ENCODE data around the gene HDAC4. TPM values are rescaled to one million over a fixed set of nuclear protein-coding genes. Genes with fewer than 3 reads are reported as not detected.

HDAC4 gene
- polyA plus RNA-seq, 1 experiment: 4.4 TPM

DNA sequence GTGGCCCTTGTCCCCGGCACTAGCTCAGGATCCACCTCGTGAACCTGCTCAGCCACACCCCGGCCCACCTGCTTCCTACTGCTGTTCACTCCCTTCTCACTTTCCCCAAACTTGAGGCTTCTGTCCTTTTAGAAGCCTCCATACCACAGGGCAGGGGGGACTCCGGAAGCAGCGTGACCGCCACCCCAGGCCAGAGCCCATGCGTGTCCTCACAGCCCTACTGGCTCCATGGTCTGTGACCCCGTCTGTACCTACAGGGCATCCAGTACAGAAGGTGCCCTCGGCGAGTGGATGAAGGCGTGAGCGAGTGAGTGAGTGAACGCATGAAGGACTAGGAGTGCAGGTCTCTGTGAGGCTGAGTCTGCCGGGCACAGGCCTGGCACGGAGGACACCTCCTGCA lies 299.7 kb downstream of the HDAC4 start:
- TF ChIP-seq, protein P1, sequence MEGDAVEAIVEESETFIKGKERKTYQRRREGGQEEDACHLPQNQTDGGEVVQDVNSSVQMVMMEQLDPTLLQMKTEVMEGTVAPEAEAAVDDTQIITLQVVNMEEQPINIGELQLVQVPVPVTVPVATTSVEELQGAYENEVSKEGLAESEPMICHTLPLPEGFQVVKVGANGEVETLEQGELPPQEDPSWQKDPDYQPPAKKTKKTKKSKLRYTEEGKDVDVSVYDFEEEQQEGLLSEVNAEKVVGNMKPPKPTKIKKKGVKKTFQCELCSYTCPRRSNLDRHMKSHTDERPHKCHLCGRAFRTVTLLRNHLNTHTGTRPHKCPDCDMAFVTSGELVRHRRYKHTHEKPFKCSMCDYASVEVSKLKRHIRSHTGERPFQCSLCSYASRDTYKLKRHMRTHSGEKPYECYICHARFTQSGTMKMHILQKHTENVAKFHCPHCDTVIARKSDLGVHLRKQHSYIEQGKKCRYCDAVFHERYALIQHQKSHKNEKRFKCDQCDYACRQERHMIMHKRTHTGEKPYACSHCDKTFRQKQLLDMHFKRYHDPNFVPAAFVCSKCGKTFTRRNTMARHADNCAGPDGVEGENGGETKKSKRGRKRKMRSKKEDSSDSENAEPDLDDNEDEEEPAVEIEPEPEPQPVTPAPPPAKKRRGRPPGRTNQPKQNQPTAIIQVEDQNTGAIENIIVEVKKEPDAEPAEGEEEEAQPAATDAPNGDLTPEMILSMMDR (IDR thresholded peaks at IDR 0.05; ENCODE audit: insufficient read depth, low read depth, low read length): no peak
- DNase-seq (ENCODE audit: low read depth): no peak
- H3K4me3 ChIP-seq (ENCODE audit: low read depth, low read length): no peak overlapping the region
- H3K27me3 ChIP-seq (ENCODE audit: control insufficient read depth, insufficient read depth, low read length): no peaks in the 10 kb centered on the region
- CTCF ChIA-PET: no interaction called here
- H3K36me3 ChIP-seq (ENCODE audit: control insufficient read depth, insufficient read depth, low read length): peaks cover 1% of the 10 kb centered on the region
- POLR2A ChIA-PET: no interaction called here

DNA sequence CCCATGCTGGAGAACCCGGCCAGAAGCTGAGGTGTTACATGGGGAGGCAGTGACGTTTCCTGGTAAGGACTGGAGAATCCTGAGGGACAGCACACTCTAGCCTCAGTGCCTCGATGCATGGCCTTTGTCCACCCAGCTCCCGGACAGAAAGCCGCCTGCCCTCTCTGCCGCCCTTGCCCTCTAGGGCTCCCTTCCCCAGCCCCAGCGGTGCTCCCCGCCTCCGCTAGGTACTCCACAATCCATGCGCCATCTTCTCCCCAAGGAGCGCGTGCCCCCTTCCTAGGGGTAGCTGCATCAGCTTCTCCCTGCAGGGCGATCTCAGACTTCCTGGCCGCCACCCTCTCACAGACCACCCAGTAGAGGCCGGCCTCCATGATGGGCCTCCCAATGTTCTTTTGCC lies 301.3 kb downstream of the HDAC4 start:
- 0 out of 2 replicates have a peak, but pooled peaks cover 1% of the 10 kb centered on the region for H3K36me3 ChIP-seq (ENCODE audit: control insufficient read depth, insufficient read depth, low read length)
- no peak for DNase-seq (ENCODE audit: low read depth)
- H3K4me3 ChIP-seq (ENCODE audit: low read depth, low read length): no peak overlapping the region
- TF ChIP-seq, protein P1 (IDR thresholded peaks at IDR 0.05; ENCODE audit: insufficient read depth, low read depth, low read length): no peak
- ChIA-PET POLR2A (no interaction called here), CTCF (interaction anchor here (0.7 kb wide), 1 partner anchor 75 kb away, joined by 3 read pairs; no protein-coding TSS in a partner anchor)
- no peaks in the 10 kb centered on the region for H3K27me3 ChIP-seq (ENCODE audit: control insufficient read depth, insufficient read depth, low read length)

DNA sequence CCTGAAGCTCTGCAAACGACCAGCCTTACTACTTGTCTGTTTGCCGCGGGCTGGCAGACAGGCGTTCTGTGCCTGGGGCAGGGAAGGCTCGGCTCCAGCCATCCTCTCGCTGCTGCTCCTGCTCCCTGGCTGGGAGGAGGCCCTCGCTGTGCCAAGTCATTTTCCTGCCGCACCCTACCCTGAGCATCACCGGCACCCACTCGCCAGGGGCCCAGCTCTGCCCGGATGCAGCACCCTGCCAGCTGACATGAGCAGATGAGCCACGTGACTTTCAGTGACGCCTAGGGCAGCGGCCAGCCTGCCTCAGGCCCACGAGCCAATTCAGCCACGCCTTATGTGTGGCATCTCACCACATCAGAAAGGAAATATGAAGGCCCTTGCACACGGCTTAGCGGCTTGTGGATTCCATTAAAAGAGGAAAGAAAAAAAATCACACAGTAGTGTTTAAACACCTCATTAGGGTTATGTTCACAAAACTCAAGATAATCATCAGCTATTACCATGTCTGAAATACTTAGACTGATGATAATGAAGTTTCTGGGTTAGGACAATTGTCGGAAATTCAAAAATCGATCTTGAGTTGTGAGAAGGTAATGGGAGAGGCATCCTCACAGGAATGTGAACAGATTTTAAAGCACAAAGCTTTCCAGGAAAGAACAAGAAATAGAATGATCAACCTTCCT lies 302.4 kb downstream of the HDAC4 start:
- H3K36me3 ChIP-seq (ENCODE audit: control insufficient read depth, insufficient read depth, low read length): peaks cover under 1% of the 10 kb centered on the region; the same call in 1 of the 2 replicates
- DNase-seq (ENCODE audit: low read depth): no peak
- ChIA-PET POLR2A (no interaction called here), CTCF (interaction anchor here (0.7 to 0.9 kb wide), 2 partner anchors 8 to 74 kb away, joined by 3 to 5 read pairs; no protein-coding TSS in a partner anchor)
- H3K27me3 ChIP-seq (ENCODE audit: control insufficient read depth, insufficient read depth, low read length): no peaks in the 10 kb centered on the region
- no peak overlapping the region for H3K4me3 ChIP-seq (ENCODE audit: low read depth, low read length)
- TF ChIP-seq, protein P1 (IDR thresholded peaks at IDR 0.05; ENCODE audit: insufficient read depth, low read depth, low read length): no peak

DNA sequence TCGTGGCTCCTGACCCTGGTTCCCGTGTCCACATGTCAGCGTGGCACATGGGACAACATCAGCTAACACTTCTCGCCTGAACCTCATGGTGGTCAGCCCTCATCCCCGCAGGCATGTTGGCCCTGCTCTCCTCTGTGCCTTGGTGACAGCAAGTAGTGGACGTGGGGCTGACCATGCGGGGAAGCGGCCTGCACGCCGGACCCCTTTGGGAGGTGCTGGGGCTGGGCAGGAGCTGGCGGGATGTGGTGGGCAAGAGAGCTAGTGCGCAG lies 303.5 kb downstream of the HDAC4 start:
- Histone ChIP-seq H3K4me3 (ENCODE audit: low read depth, low read length) (no peak overlapping the region), H3K36me3 (ENCODE audit: control insufficient read depth, insufficient read depth, low read length) (no peaks in the 10 kb centered on the region; the same call in 1 of the 2 replicates), H3K27me3 (ENCODE audit: control insufficient read depth, insufficient read depth, low read length) (no peaks in the 10 kb centered on the region)
- TF ChIP-seq, protein P1 (IDR thresholded peaks at IDR 0.05; ENCODE audit: insufficient read depth, low read depth, low read length): no peak
- no peak for DNase-seq (ENCODE audit: low read depth)
- POLR2A ChIA-PET: no interaction called here
- CTCF ChIA-PET: interaction anchor here (0.9 kb wide), 1 partner anchor 9 kb away, joined by 5 read pairs; no protein-coding TSS in a partner anchor

DNA sequence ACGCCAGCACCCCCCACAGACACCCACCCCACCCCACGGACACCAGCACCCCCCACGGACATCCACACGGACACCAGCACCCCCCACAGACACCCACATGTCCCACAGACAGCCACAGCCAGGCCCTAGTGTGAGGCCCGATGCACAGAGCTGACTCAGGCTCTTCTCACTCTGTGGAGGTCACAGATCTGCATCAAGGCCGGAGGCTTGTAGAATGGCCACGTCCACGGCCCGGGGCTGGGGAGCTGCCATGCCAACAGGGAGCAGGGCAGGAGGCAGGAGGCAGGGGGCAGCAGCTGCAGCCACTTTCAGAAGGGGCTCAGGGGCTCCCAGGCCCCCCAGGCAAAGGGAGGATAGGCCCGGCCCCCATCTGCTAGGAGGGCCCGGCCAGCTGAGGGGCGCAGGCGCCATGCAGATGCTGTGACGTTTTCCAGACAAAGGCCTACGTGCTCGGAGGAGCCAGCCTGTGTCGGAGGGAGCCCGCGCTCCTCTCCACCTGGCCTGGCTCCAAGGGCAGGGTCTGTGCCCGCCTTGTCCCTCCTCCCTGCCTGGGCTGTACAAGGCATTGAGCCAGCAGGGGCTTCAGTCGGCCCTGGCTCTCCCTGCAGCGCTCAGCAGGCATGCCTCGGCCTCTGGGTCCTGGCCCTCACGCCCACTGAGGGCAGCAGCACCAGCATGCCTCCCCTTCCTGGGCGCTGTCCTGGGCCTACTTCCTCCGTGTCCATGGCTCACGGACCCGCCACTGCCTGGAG lies 304.0 kb downstream of the HDAC4 start:
- TF ChIP-seq, protein P1 (IDR thresholded peaks at IDR 0.05; ENCODE audit: insufficient read depth, low read depth, low read length): no peak
- CTCF ChIA-PET: no interaction called here
- no peak for DNase-seq (ENCODE audit: low read depth)
- H3K4me3 ChIP-seq (ENCODE audit: low read depth, low read length): no peak overlapping the region
- H3K27me3 ChIP-seq (ENCODE audit: control insufficient read depth, insufficient read depth, low read length): no peaks in the 10 kb centered on the region
- H3K36me3 ChIP-seq (ENCODE audit: control insufficient read depth, insufficient read depth, low read length): no peaks in the 10 kb centered on the region; the same call in 1 of the 2 replicates
- POLR2A ChIA-PET: no interaction called here
